CD14-positive monocyte (primary cell): ENCODE measurements around the gene KCNK1. TPM values are rescaled to one million over a fixed set of nuclear protein-coding genes. Genes with fewer than 3 reads are reported as not detected.

Experiments used
- DNase-seq, 3 donors: peaks; one replicate each; pipeline ENCODE4 v3.0.0-alpha.2; 2011 to 2022
- H2AFZ ChIP-seq: 2 replicates; pipeline ENCODE4 v1.6.0; 2012; ENCODE audit warnings: mild to moderate bottlenecking, low read depth, low read length, inconsistent platforms; ENCODE audit not compliant: insufficient read depth, poor library complexity, severe bottlenecking
- H3K27ac ChIP-seq, 2 donors: 1 replicate in 1 of 2; 2 replicates in 1 of 2; pipeline ENCODE4 v1.5.1; 2012 to 2013; ENCODE audit warnings: low read length in 2 of 2, control low read depth in 1 of 2, inconsistent platforms in 1 of 2, low read depth in 1 of 2, mild to moderate bottlenecking in 1 of 2
- H3K27me3 ChIP-seq, 2 donors: one replicate each; pipeline versions ENCODE4 v1.6.0 to v1.6.1; 2011 to 2013; ENCODE audit warnings: low read length in 2 of 2; ENCODE audit not compliant: control insufficient read depth in 2 of 2, insufficient read depth in 2 of 2
- H3K36me3 ChIP-seq, 2 donors: replicated peaks in 1 of 2; 1 replicate in 1 of 2; 2 replicates in 1 of 2; pipeline versions ENCODE4 v1.5.1 to v1.6.1; 2012 to 2013; ENCODE audit warnings: low read length in 2 of 2, control low read depth in 1 of 2, inconsistent platforms in 1 of 2, mild to moderate bottlenecking in 1 of 2; ENCODE audit not compliant: insufficient read depth in 2 of 2, control insufficient read depth in 1 of 2
- H3K4me1 ChIP-seq, 2 donors: 1 replicate in 1 of 2; 2 replicates in 1 of 2; pipeline versions ENCODE4 v1.5.1 to v1.6.1; 2012 to 2013; ENCODE audit warnings: low read length in 2 of 2, control low read depth in 1 of 2, inconsistent platforms in 1 of 2, mild to moderate bottlenecking in 1 of 2, moderate library complexity in 1 of 2; ENCODE audit not compliant: insufficient read depth in 2 of 2, control insufficient read depth in 1 of 2
- H3K4me2 ChIP-seq: replicated peaks from 2 replicates; pipeline ENCODE3; 2012; ENCODE audit warnings: low read length, moderate library complexity, mild to moderate bottlenecking; ENCODE audit not compliant: poor library complexity, severe bottlenecking; ENCODE audit errors: extremely low read depth
- H3K4me3 ChIP-seq, 3 experiments: fragments of 200-600 bp in 1 of 3; sonication (generic) in 1 of 3; replicated peaks in 1 of 3; 1 replicate in 2 of 3; 2 replicates in 1 of 3; pipeline ENCODE4 v1.5.1; 2011 to 2013; ENCODE audit warnings: low read length in 3 of 3, mild to moderate bottlenecking in 3 of 3, control low read depth in 2 of 3, low read depth in 2 of 3, inconsistent platforms in 1 of 3, moderate library complexity in 1 of 3
- H3K79me2 ChIP-seq: 2 replicates; pipeline ENCODE4 v1.6.0; 2012; ENCODE audit warnings: mild to moderate bottlenecking, control low read depth, inconsistent platforms, low read length, moderate library complexity; ENCODE audit not compliant: insufficient read depth
- H3K9ac ChIP-seq: 2 replicates; pipeline ENCODE4 v1.6.0; 2017; ENCODE audit warnings: low read length, mild to moderate bottlenecking; ENCODE audit not compliant: insufficient read depth, poor library complexity, severe bottlenecking
- H3K9me3 ChIP-seq, 2 donors: replicated peaks in 1 of 2; 1 replicate in 1 of 2; 2 replicates in 1 of 2; pipeline versions ENCODE4 v1.5.1 to v1.6.1; 2012 to 2013; ENCODE audit warnings: low read length in 2 of 2, control low read depth in 1 of 2; ENCODE audit not compliant: control insufficient read depth in 1 of 2, insufficient read depth in 1 of 2
- H4K20me1 ChIP-seq: 2 replicates; pipeline ENCODE4 v1.6.0; 2012; ENCODE audit warnings: mild to moderate bottlenecking, low read length, control low read depth, moderate library complexity; ENCODE audit not compliant: insufficient read depth
- H3K27ac Mint-ChIP-seq, 7 donors: one replicate each; pipeline ENCODE4 v1.8.0; 2020; ENCODE audit warnings: mild to moderate bottlenecking in 7 of 7, mixed read lengths in 7 of 7, moderate library complexity in 6 of 7, inconsistent platforms in 2 of 7
- H3K27me3 Mint-ChIP-seq, 3 donors: one replicate each; pipeline ENCODE4 v1.8.0; 2021 to 2022; ENCODE audit warnings: low read depth in 3 of 3, mild to moderate bottlenecking in 3 of 3, mixed read lengths in 3 of 3, moderate library complexity in 3 of 3, inconsistent platforms in 1 of 3
- H3K36me3 Mint-ChIP-seq, 2 donors: one replicate each; pipeline ENCODE4 v1.8.0; 2020; ENCODE audit warnings: mixed read lengths in 2 of 2, inconsistent platforms in 1 of 2, mild to moderate bottlenecking in 1 of 2
- H3K4me1 Mint-ChIP-seq: one replicate; pipeline ENCODE4 v1.8.0; 2020; ENCODE audit warnings: mild to moderate bottlenecking, mixed read lengths
- H3K4me3 Mint-ChIP-seq, 2 donors: one replicate each; pipeline ENCODE4 v1.8.0; 2020; ENCODE audit warnings: mild to moderate bottlenecking in 2 of 2, mixed read lengths in 2 of 2, moderate library complexity in 1 of 2
- H3K9me3 Mint-ChIP-seq, 7 donors: one replicate each; pipeline ENCODE4 v1.8.0; 2020 to 2022; ENCODE audit warnings: mixed read lengths in 7 of 7, mild to moderate bottlenecking in 6 of 7, moderate library complexity in 6 of 7, inconsistent platforms in 2 of 7
- CTCF ChIP-seq: fragments of 200-600 bp; IDR thresholded peaks from one replicate; pipeline ENCODE4 v1.8.0; 2022; ENCODE audit warnings: antibody characterized with exemption, mild to moderate bottlenecking
- WGBS: methylation state at CpG from one replicate; pipeline ENCODE4 v1.1.5; 2013; ENCODE audit warnings: missing lambda C conversion rate; ENCODE audit not compliant: insufficient coverage; 5-methylcytosine and 5-hydroxymethylcytosine counted together
- intact Hi-C, 2 donors: fragments of 100-400 bp; cut with micrococcal nuclease; formaldehyde crosslinking; loops; one replicate each; pipeline versions ENCODE4 v1.15.0 to v1.15.1; 2023
- polyA plus RNA-seq, 3 donors: library from polyadenylated mRNA; depleted of rRNA in 1 of 3; unstranded in 2 of 3; stranded (reverse) in 1 of 3; fragments of 300-500 nt in 2 of 3; fragments of >200 nt in 1 of 3; fragmentation: Illumina TruSeq in 2 of 3; gene quantifications; 1 replicate in 2 of 3; 2 replicates in 1 of 3; pipeline ENCODE4 v1.2.3, GENCODE V29; 2012 to 2021

Gene KCNK1
- polyA plus RNA-seq, 3 donors, result not detected

DNA sequence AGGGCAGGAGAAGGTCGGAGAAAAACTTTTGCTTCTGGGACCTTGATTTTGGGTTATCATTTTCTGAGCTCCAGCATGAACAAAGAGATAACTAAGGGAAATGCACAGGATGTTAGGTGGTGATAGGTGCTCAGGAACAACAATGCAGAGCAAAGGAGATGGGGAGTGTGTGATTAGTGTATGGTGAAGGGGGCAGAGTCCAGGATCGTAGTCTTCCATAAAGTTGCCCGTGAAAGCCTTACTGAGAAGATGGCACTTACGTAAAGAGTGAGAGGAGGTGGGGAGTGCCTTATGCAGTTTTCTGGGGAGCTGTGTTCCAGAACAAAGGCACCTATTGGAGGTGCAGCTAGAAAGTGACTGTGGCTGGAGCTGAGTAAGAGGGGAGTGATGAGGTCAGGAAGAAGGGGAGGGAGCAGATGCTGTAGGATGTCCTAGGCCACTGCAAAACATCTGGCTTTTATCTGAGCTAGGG lies 11.6 kb downstream of the KCNK1 start:
- no peaks in the 10 kb centered on the region for H3K79me2 ChIP-seq
- H3K36me3 Mint-ChIP-seq, result no peaks in the 10 kb centered on the region
- no peak for TF ChIP-seq CTCF
- DNase-seq, result no peak
- no peaks in the 10 kb centered on the region for H3K4me1 ChIP-seq
- no peaks in the 10 kb centered on the region for H3K27me3 ChIP-seq
- no peak overlapping the region for H3K4me3 Mint-ChIP-seq
- H3K4me3 ChIP-seq, result no peak overlapping the region
- 89% methylated on average over 4 of the region's 4 CpGs for WGBS
- no peak overlapping the region for H2AFZ ChIP-seq
- peaks cover 0 to 3% (median 1%) of the 10 kb centered on the region in 3 donors for H3K27me3 Mint-ChIP-seq
- no peaks in the 10 kb centered on the region for H3K9me3 ChIP-seq
- H4K20me1 ChIP-seq, result no peaks in the 10 kb centered on the region
- no peaks in the 10 kb centered on the region for H3K4me1 Mint-ChIP-seq
- no peaks in the 10 kb centered on the region for H3K36me3 ChIP-seq
- no peak overlapping the region for H3K4me2 ChIP-seq
- peaks cover 0 to 1% (median 0%) of the 10 kb centered on the region in 7 donors for H3K9me3 Mint-ChIP-seq
- intact Hi-C loops, result no loop called here
- no peak overlapping the region for H3K27ac Mint-ChIP-seq
- no peak overlapping the region for H3K27ac ChIP-seq
- no peak overlapping the region for H3K9ac ChIP-seq

DNA sequence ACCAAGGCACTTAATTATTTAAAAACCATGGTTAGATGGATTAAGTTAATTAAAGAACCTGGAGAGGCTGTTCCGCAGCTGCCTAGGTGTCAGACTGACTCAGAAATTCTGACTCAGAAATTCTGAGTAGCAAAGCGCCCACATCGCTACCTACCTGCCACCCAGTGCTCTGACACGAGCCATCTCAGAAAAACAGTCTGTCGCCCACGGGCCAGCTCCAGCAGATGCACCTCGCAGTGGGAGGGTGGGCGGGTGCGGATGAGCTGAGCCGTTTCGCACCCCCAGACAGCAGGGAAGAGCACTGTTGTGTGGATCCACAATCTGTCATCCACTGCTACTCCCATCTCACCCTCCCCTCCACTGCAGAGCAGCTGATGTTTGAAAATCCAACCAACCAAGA lies 13.5 kb downstream of the KCNK1 start:
- Histone ChIP-seq H3K4me2 (no peak overlapping the region), H3K9ac (no peak overlapping the region), H3K36me3 (no peaks in the 10 kb centered on the region), H2AFZ (no peak overlapping the region), H4K20me1 (no peaks in the 10 kb centered on the region), H3K9me3 (no peaks in the 10 kb centered on the region), H3K27ac (no peak overlapping the region), H3K79me2 (no peaks in the 10 kb centered on the region), H3K4me1 (no peaks in the 10 kb centered on the region), H3K4me3 (no peak overlapping the region), H3K27me3 (no peaks in the 10 kb centered on the region)
- Mint-ChIP-seq H3K4me3 (no peak overlapping the region), H3K4me1 (no peaks in the 10 kb centered on the region), H3K36me3 (no peaks in the 10 kb centered on the region), H3K27ac (no peak overlapping the region), H3K27me3 (peaks cover 0 to 3% (median 1%) of the 10 kb centered on the region in 3 donors), H3K9me3 (peaks cover 0 to 1% (median 0%) of the 10 kb centered on the region in 7 donors)
- 92% methylated on average over 11 of the region's 11 CpGs for WGBS
- TF ChIP-seq CTCF, result no peak
- no peak for DNase-seq
- intact Hi-C loops, result no loop called here
